Thyroid gland (tissue), 4 donors: Measurements from ENCODE around the gene PHC2.

Source experiments
- CTCF ChIP-seq, 6 experiments: fragments of 200-600 bp in 3 of 6; fragments of 450-650 bp in 3 of 6; sonication (generic) in 3 of 6; IDR thresholded peaks; one replicate each; pipeline ENCODE4 v1.5.1; 2016 to 2019; ENCODE audit warnings: antibody characterized with exemption in 6 of 6, mild to moderate bottlenecking in 2 of 6, inconsistent platforms in 1 of 6, moderate library complexity in 1 of 6
- POLR2A ChIP-seq, 2 donors: fragments of 450-650 bp; IDR thresholded peaks; one replicate each; pipeline ENCODE4 v1.6.1; 2017; ENCODE audit warnings: antibody characterized with exemption in 2 of 2, mild to moderate bottlenecking in 2 of 2, moderate library complexity in 1 of 2

- TF ChIP-seq CTCF (IDR thresholded peaks at IDR 0.05) = no peak
- TF ChIP-seq POLR2A (IDR thresholded peaks at IDR 0.05) = no peak
Measured at GRCh38 chr1:33443080-33443704, 12.3 kb upstream of the PHC2 start.
